HepG2 (cell line): ENCODE data around the gene DLG1. TPM values are rescaled to one million over a fixed set of nuclear protein-coding genes. Genes with fewer than 3 reads are reported as not detected.
A peak's percentile ranks its signal among the peaks of the same experiment; 100 is the strongest.

Source experiments
- BORCS8-MEF2B ChIP-seq: sonication (generic); formaldehyde crosslinking; IDR thresholded peaks from 2 replicates; pipeline ENCODE4 v1.8.0; 2022; ENCODE audit warnings: mild to moderate bottlenecking, missing genetic modification reagents
- EHMT2 ChIP-seq: fragments of 200-600 bp; sonication (generic); IDR thresholded peaks from 2 replicates; pipeline ENCODE4 v1.7.0; 2017; ENCODE audit warnings: antibody characterized with exemption, low read depth, low read length, borderline replicate concordance
- EP300 ChIP-seq, 3 experiments: sonication (generic) in 1 of 3; formaldehyde crosslinking in 1 of 3; IDR thresholded peaks; 2 replicates each; pipeline versions ENCODE4 v1.5.1 to v1.6.1; 2011 to 2020; ENCODE audit warnings: low read depth in 2 of 3, low read length in 2 of 3, borderline replicate concordance in 1 of 3, improper control_type of control experiment in 1 of 3, mild to moderate bottlenecking in 1 of 3, missing genetic modification reagents in 1 of 3, moderate library complexity in 1 of 3
- GATA4 ChIP-seq: sonication (generic); IDR thresholded peaks from 2 replicates; pipeline ENCODE4 v1.6.1; 2016; ENCODE audit warnings: antibody characterized with exemption, low read depth, borderline replicate concordance
- IKZF5 ChIP-seq: IDR thresholded peaks from 2 replicates; pipeline ENCODE4 v1.6.1; 2018; ENCODE audit warnings: missing genetic modification reagents, mild to moderate bottlenecking, missing compliant biosample characterization
- LCORL ChIP-seq, 2 experiments: fragments of 450-650 bp in 1 of 2; sonication (generic) in 1 of 2; formaldehyde crosslinking in 1 of 2; IDR thresholded peaks; 2 replicates each; pipeline versions ENCODE4 v1.5.0 to v1.6.1; 2017 to 2020; ENCODE audit warnings: antibody characterized with exemption in 1 of 2, missing genetic modification reagents in 1 of 2
- MBNL3 ChIP-seq: fragments of 250-450 bp; sonication (Bioruptor Pico); conservative IDR thresholded peaks from 2 replicates; pipeline ENCODE4 v1.8.0; 2022; ENCODE audit warnings: mild to moderate bottlenecking, inconsistent platforms
- POLR2A ChIP-seq, 2 experiments: IDR thresholded peaks; 2 replicates each; pipeline ENCODE4 v1.6.1; 2011; ENCODE audit warnings: low read depth in 2 of 2, low read length in 2 of 2, mild to moderate bottlenecking in 1 of 2, moderate library complexity in 1 of 2; ENCODE audit not compliant: insufficient read depth in 1 of 2
- RAD51 ChIP-seq: fragments of 450-650 bp; IDR thresholded peaks from 2 replicates; pipeline ENCODE4 v1.6.1; 2016; ENCODE audit warnings: borderline replicate concordance
- SOX13 ChIP-seq, 3 experiments: fragments of 450-650 bp in 1 of 3; sonication (generic) in 1 of 3; formaldehyde crosslinking in 1 of 3; IDR thresholded peaks in 2 of 3; conservative IDR thresholded peaks in 1 of 3; 2 replicates each; pipeline versions ENCODE4 v1.5.0 to v1.6.1; 2016 to 2020; ENCODE audit warnings: antibody characterized with exemption in 1 of 3, mild to moderate bottlenecking in 1 of 3, missing compliant biosample characterization in 1 of 3, missing genetic modification reagents in 1 of 3, moderate library complexity in 1 of 3
- TBX2 ChIP-seq: sonication (generic); formaldehyde crosslinking; IDR thresholded peaks from 2 replicates; pipeline ENCODE4 v1.5.0; 2020; ENCODE audit warnings: missing genetic modification reagents, mild to moderate bottlenecking, borderline replicate concordance
- TRAFD1 ChIP-seq: sonication (generic); formaldehyde crosslinking; IDR thresholded peaks from 2 replicates; pipeline ENCODE4 v1.5.1; 2020; ENCODE audit warnings: missing genetic modification reagents, mild to moderate bottlenecking, borderline replicate concordance
- XBP1 ChIP-seq: sonication (generic); formaldehyde crosslinking; IDR thresholded peaks from 2 replicates; pipeline ENCODE4 v1.5.0; 2020; ENCODE audit warnings: missing genetic modification reagents
- ZHX1 ChIP-seq: sonication (generic); formaldehyde crosslinking; IDR thresholded peaks from 2 replicates; pipeline ENCODE4 v1.8.1; 2022; ENCODE audit warnings: low read depth, mild to moderate bottlenecking, missing genetic modification reagents
- ZNF251 ChIP-seq: sonication (generic); formaldehyde crosslinking; IDR thresholded peaks from 2 replicates; pipeline ENCODE4 v1.9.0; 2021; ENCODE audit warnings: mild to moderate bottlenecking, missing genetic modification reagents
- ZNF264 ChIP-seq: sonication (generic); formaldehyde crosslinking; IDR thresholded peaks from 2 replicates; pipeline ENCODE4 v1.4.0; 2020; ENCODE audit warnings: missing genetic modification reagents
- ZNF33B ChIP-seq: sonication (generic); formaldehyde crosslinking; IDR thresholded peaks from 2 replicates; pipeline ENCODE4 v1.5.1; 2020; ENCODE audit warnings: mild to moderate bottlenecking, missing genetic modification reagents
- ZNF513 ChIP-seq: sonication (generic); formaldehyde crosslinking; conservative IDR thresholded peaks from 2 replicates; pipeline ENCODE4 v1.5.0; 2020; ENCODE audit warnings: missing genetic modification reagents
- ZNF564 ChIP-seq: sonication (generic); formaldehyde crosslinking; IDR thresholded peaks from 2 replicates; pipeline ENCODE4 v1.8.1; 2023; ENCODE audit warnings: mild to moderate bottlenecking, missing genetic modification reagents
- ZNF772 ChIP-seq: sonication (generic); formaldehyde crosslinking; IDR thresholded peaks from 2 replicates; pipeline ENCODE4 v1.5.0; 2020; ENCODE audit warnings: mild to moderate bottlenecking, missing genetic modification reagents
- ZNF83 ChIP-seq: sonication (generic); formaldehyde crosslinking; IDR thresholded peaks from 2 replicates; pipeline ENCODE4 v1.4.0; 2020; ENCODE audit warnings: missing genetic modification reagents, mild to moderate bottlenecking, borderline replicate concordance
- polyA plus RNA-seq, 8 experiments: library from polyadenylated mRNA; depleted of rRNA in 3 of 8; stranded (reverse) in 7 of 8; unstranded in 1 of 8; fragments of >200 nt; fragmentation: Illumina TruSeq in 4 of 8; extraction: Trizol in 4 of 8; gene quantifications; 2 replicates each; pipeline versions ENCODE4 v1.2.1 to v1.2.3, GENCODE V29; 2011 to 2016; ENCODE audit warnings: low read depth in 4 of 8, missing spikeins in 1 of 8, mixed read lengths in 1 of 8; ENCODE audit not compliant: insufficient read depth in 1 of 8
- total RNA-seq, 5 experiments: library from RNA; depleted of rRNA; stranded (reverse); fragments of >200 nt; fragmentation: Illumina TruSeq; extraction: Trizol; gene quantifications; 2 replicates each; pipeline ENCODE4 v1.2.3, GENCODE V29; 2016; ENCODE audit warnings: low read depth in 1 of 5

The DLG1 gene
- total and polyA plus RNA-seq, 2 of the 13 experiments (the other 11 are each of a cell fraction or from before 2014, with no cell fraction given) = 30.5 to 104 TPM

GRCh38 chr3:197003461-197004385, 294.7 kb downstream of the DLG1 start (continued):
- no peak for TF ChIP-seq ZHX1 (CRISPR knock-in tag)
- no peak for TF ChIP-seq GATA4
- TF ChIP-seq LCORL (IDR thresholded peaks at IDR 0.05) = no peak
- TF ChIP-seq LCORL (CRISPR knock-in tag; IDR thresholded peaks at IDR 0.05) = no peak
- TF ChIP-seq RAD51 = no peak
- 0 out of 2 replicates have a peak, but pooled peaks have one; percentile 28 for TF ChIP-seq ZNF772 (CRISPR knock-in tag)
- no peak for TF ChIP-seq ZNF513 (CRISPR knock-in tag)
- no peak for TF ChIP-seq EP300 (IDR thresholded peaks at IDR 0.05; ENCODE audit: low read depth in 2 of 2, low read length in 2 of 2)
- no peak for TF ChIP-seq EP300 (CRISPR knock-in tag; IDR thresholded peaks at IDR 0.05; ENCODE audit: borderline replicate concordance)
- TF ChIP-seq ZNF564 (CRISPR knock-in tag) = no peak
- TF ChIP-seq EHMT2 = no peak
- TF ChIP-seq ZNF264 (CRISPR knock-in tag) = no peak
- TF ChIP-seq IKZF5 = no peak
- TF ChIP-seq XBP1 (CRISPR knock-in tag) = no peak
- 0 out of 2 replicates have a peak, but pooled peaks have one; percentile 7 for TF ChIP-seq TBX2 (CRISPR knock-in tag)
- no peak for TF ChIP-seq ZNF83 (CRISPR knock-in tag)
- TF ChIP-seq SOX13 (IDR thresholded peaks at IDR 0.05) = no peak
- TF ChIP-seq SOX13 (CRISPR knock-in tag; conservative IDR thresholded peaks at IDR 0.05 in 1 of 2, IDR thresholded peaks at IDR 0.05 in 1 of 2) = no peak
- TF ChIP-seq ZNF251 (CRISPR knock-in tag) = no peak
- TF ChIP-seq ZNF33B (CRISPR knock-in tag) = no peak
- no peak for TF ChIP-seq TRAFD1 (CRISPR knock-in tag)
- TF ChIP-seq BORCS8-MEF2B (CRISPR knock-in tag) = peak; percentile 43; the same call in 1 of the 2 replicates
- no peak for TF ChIP-seq MBNL3 (CRISPR knock-in tag)
- peak in 1 of 2 experiments; percentile 74; a peak in 3 of 4 replicates for TF ChIP-seq POLR2A (IDR thresholded peaks at IDR 0.05; ENCODE audit: insufficient read depth in 1 of 2, low read depth in 2 of 2, low read length in 2 of 2)
